Mammary epithelial cell (primary cell): ENCODE measurements around the gene YARS2.

ENCODE experiments used
- EZH2 ChIP-seq: IDR thresholded peaks from 2 replicates; pipeline ENCODE4 v1.6.1; 2012; ENCODE audit warnings: low read length, inconsistent platforms, borderline replicate concordance
- TF ChIP-seq, protein P1 (sequence below), 2 donors: IDR thresholded peaks in 1 of 2; conservative IDR thresholded peaks in 1 of 2; 2 replicates each; pipeline ENCODE4 v1.5.1; 2011 to 2012; ENCODE audit warnings: inconsistent platforms in 2 of 2, low read length in 2 of 2, mild to moderate bottlenecking in 2 of 2, control low read depth in 1 of 2, low read depth in 1 of 2; ENCODE audit not compliant: insufficient read depth in 1 of 2; ENCODE audit errors: extremely low read depth in 1 of 2

DNA sequence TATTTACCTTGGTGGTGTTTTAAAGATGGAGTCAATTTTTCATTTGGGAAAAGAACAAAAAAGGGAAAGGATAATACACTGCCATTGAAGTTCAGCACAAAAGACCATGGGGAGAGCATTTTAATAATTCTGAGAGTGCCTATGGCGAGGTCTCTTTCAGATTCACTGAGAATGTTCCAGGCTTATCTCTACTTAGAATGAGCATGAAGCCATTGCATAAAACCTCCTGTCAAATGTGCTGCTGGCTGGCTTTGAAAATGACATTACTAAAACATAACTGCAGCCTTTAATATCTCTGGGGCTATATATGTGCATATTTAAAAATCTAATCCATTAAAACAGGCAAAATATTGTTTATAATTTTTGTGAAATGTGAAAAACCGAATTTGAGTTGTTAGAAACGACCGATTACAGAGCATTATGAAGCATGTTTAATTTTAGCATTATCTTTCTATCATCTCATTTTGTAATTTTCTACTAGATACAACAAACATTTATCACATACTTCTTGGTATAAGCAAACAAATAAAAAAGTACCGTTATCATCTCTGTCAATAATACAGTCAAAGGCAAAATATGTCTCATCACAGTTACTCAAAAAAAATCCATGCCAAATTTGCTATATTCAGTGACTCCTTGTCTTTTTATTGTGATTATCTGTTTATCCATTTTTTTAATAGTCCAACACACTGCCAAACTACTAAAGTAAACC is 45.7 kb upstream of the YARS2 start:
- no peak for TF ChIP-seq EZH2
- TF ChIP-seq, protein P1, sequence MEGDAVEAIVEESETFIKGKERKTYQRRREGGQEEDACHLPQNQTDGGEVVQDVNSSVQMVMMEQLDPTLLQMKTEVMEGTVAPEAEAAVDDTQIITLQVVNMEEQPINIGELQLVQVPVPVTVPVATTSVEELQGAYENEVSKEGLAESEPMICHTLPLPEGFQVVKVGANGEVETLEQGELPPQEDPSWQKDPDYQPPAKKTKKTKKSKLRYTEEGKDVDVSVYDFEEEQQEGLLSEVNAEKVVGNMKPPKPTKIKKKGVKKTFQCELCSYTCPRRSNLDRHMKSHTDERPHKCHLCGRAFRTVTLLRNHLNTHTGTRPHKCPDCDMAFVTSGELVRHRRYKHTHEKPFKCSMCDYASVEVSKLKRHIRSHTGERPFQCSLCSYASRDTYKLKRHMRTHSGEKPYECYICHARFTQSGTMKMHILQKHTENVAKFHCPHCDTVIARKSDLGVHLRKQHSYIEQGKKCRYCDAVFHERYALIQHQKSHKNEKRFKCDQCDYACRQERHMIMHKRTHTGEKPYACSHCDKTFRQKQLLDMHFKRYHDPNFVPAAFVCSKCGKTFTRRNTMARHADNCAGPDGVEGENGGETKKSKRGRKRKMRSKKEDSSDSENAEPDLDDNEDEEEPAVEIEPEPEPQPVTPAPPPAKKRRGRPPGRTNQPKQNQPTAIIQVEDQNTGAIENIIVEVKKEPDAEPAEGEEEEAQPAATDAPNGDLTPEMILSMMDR (conservative IDR thresholded peaks at IDR 0.05 in 1 of 2, IDR thresholded peaks at IDR 0.05 in 1 of 2; ENCODE audit: extremely low read depth in 1 of 2, insufficient read depth in 1 of 2, low read depth in 1 of 2, low read length in 2 of 2) = no peak
